H1 (cell line): Measurements from ENCODE around the gene MALT1. TPM values are rescaled to one million over a fixed set of nuclear protein-coding genes. Genes with fewer than 3 reads are reported as not detected.

Experiments used
- polyA plus RNA-seq, 7 experiments: library from polyadenylated mRNA; depleted of rRNA in 3 of 7; stranded (reverse) in 5 of 7; unstranded in 2 of 7; fragments of >200 nt in 5 of 7; fragments of 200-250 nt in 2 of 7; gene quantifications; 1 replicate in 5 of 7; 2 replicates in 1 of 7; 4 replicates in 1 of 7; pipeline versions ENCODE4 v1.2.1 to v1.2.3, GENCODE V29; 2011 to 2013; ENCODE audit warnings: missing spikeins in 2 of 7, mixed read lengths in 2 of 7
- total RNA-seq: library from RNA; stranded (reverse); fragmentation: NEBNext Ultra II Directional; extraction: Animal tissue kit (Norgen Biotek cat#: 25700); gene quantifications from 2 replicates; pipeline ENCODE4 v1.2.1, GENCODE V29; 2021

MALT1 gene
- total and polyA plus RNA-seq, 2 of the 8 experiments (the other 6 are each of a cell fraction or from before 2014, with no cell fraction given) = 10.7 to 25.9 TPM

Other genes starting within 250 kb of the MALT1 start
- 0.38 and 0.41 TPM in 2 replicates for gene ALPK2, start 42.4 kb upstream of the MALT1 start, total RNA-seq
- 0.09 and 0.13 TPM in 2 replicates for gene ALPK2, start 42.4 kb upstream of the MALT1 start, polyA plus RNA-seq (2011; rRNA removed)
- gene ZNF532, start 193.4 kb downstream of the MALT1 start, total RNA-seq = 240 and 241 TPM in 2 replicates
- 132 and 143 TPM in 2 replicates for gene ZNF532, start 193.4 kb downstream of the MALT1 start, polyA plus RNA-seq (2011; rRNA removed)